Measurements from ENCODE around the gene NPHP3.

Gene NPHP3

DNA sequence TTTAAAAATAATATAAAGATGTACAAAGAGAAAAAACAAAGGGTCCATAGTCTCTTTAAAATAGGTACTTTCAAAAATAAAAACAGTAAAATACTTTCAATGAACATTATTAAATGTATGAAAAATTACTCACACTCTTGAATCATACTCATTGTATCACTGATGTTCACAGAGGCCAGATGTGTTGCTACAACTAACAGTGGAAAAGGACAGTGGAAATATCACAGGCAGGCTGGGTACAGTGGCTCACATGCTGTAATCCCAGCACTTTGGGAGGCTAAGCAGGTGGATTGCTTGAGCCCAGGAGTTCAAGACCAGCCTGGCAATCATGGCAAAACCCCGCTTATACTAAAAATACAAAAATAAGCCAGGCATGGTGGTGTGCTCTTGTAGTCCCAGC is 26.8 kb downstream of the NPHP3 start:
- intact Hi-C loops (cut with DNase I) = no loop called here
- no peak for DNase-seq

DNA sequence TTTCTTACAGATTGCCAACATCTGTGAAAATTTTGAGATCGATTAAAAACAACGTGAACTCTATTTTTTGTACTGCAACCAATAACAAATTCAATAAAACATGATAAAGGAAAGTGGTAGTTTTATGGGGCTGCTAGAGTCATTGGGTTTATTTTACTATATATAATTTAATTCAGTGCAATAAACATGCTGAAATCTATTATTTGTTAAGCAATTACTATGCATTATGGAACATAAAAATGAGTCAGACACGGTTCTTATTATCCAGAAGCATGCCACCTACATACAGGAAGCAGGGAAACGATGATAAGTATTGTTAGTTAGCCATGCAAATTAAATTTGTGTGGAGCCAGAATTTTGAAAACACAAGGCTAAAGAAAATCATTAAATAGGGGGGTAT is 27.2 kb downstream of the NPHP3 start:
- no peak for DNase-seq
- intact Hi-C loops (cut with DNase I) = no loop called here

- DNase-seq = no peak
- intact Hi-C loops (cut with DNase I) = no loop called here
Measured at GRCh38 chr3:132690040-132690439, 32.2 kb downstream of the NPHP3 start.

DNA sequence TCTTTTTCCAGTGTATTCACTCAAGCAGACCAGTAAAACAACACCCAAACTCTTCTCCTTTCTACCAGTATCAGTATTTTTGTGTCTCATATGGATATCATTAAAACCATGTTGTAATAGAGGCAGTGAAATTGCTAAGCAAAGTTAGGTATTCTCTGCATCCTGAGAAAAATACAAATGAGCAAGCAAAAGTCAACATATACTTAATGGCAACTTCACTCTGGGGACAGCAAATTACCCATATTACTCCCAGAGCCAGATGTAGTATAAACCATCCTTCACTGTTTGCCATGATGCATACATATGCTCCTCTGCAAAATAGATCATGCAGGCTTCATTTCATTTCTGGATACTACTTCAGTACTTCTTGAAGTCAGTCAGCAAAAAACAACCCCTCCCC is 40.0 kb downstream of the NPHP3 start:
- intact Hi-C loops (cut with DNase I) = no loop called here
- DNase-seq = no peak

GRCh38 chr3:132681421-132681820 is 40.8 kb downstream of the NPHP3 start:
- intact Hi-C loops (cut with DNase I) = no loop called here
- DNase-seq = no peak

DNA sequence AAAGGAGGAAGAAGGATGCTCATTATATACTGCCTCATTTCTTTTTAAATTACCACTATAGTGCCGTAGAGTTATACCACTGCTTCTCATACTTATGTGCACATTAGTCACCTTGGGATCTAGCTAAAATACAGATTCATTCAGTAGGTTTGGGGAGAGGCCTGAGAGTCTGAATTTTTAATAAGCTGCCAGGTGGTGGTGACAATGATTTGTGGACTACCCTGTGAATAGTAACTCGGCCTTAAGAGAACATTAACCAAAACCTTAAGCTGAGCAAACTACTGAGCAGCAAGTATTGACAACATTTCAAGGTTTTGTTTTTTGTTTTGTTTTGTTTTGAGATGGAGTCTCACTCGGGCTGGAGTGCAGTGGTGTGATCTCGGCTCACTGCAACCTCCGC is 42.3 kb downstream of the NPHP3 start:
- intact Hi-C loops (cut with DNase I) = no loop called here
- DNase-seq = no peak

DNA sequence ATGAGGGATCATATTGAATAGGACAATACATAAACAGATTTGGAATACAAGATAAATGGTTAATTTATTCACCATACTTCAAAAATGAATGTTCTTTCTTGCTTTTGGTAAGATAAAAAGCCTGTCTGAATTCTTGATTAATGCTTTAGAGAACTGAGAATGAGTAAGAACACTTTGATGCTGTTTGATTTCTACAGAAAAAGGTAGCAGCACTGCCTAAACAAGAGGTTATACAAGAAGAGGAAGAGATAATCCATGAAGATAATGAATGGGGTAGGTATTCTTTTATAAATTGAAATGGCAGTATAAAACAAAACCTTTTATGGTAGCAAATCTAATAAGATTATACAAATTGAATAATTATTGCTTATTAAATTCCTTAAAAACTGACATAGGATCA is 46.8 kb downstream of the NPHP3 start:
- no peak for DNase-seq
- intact Hi-C loops (cut with DNase I) = no loop called here

DNA sequence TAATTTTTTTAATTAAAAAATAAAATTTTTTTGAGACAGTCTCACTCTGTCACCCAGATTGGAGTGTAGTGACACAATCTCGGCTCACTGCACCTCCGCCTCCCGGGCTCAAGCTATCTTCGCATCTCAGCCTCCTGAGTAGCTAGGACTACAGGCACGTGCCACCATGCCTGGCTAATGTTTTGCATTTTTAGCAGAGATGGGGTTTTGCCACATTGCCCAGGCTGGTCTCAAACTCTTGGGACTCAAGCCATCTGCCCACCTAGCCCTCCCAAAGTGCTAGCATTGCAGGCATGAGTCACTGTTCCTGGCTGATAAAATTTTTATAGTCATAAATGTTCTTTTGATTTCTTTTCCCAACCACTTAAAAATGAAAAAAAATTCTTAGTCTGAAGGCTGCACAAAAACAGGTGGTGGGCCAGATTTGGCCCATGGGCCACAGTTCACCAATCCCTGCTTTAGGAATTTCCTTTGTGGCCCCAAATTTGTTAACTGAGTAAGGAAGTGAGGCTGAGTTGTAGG is 52.9 kb downstream of the NPHP3 start:
- intact Hi-C loops (cut with DNase I) = no loop called here

GRCh38 chr3:132665230-132665745 is 56.9 kb downstream of the NPHP3 start:
- no peak for DNase-seq
- intact Hi-C loops (cut with DNase I) = no loop called here

More for the DNA sequence above, 52.9 kb downstream of the NPHP3 start:
- DNase-seq = peak in 3 of 10 donors; percentile 61 to 77 (median 76)

DNA sequence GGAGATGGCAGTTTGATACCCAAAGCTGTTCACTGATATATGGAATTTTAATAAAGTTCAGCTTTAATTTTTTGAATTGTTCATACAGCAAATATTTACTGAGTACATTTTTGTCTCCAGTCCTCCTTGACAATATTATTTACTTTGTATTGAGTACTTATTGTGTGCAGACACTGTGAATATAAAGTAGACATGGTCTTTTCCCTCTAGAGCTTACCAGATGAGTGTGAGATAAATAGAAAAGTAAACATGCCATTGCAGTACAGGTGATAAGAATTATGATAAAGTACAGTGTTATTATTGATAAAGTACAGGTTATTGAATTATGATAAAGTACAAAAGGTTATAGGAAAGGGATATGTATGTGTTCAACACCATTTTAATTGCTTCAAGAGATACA is 60.0 kb downstream of the NPHP3 start:
- intact Hi-C loops (cut with DNase I) = no loop called here

GRCh38 chr3:132661101-132661500 is 61.1 kb downstream of the NPHP3 start:
- intact Hi-C loops (cut with DNase I) = loop anchor here (2.0 kb wide), 1 partner anchor 62 kb away; the partner anchor contains the start of gene NPHP3
- no peak for DNase-seq

More for the DNA sequence above, 60.0 kb downstream of the NPHP3 start:
- no peak for DNase-seq

GRCh38 chr3:132660811-132661070 is 61.5 kb downstream of the NPHP3 start:
- no peak for DNase-seq
- intact Hi-C loops (cut with DNase I) = loop anchor here (2.0 kb wide), 1 partner anchor 62 kb away; the partner anchor contains the start of gene NPHP3

DNA sequence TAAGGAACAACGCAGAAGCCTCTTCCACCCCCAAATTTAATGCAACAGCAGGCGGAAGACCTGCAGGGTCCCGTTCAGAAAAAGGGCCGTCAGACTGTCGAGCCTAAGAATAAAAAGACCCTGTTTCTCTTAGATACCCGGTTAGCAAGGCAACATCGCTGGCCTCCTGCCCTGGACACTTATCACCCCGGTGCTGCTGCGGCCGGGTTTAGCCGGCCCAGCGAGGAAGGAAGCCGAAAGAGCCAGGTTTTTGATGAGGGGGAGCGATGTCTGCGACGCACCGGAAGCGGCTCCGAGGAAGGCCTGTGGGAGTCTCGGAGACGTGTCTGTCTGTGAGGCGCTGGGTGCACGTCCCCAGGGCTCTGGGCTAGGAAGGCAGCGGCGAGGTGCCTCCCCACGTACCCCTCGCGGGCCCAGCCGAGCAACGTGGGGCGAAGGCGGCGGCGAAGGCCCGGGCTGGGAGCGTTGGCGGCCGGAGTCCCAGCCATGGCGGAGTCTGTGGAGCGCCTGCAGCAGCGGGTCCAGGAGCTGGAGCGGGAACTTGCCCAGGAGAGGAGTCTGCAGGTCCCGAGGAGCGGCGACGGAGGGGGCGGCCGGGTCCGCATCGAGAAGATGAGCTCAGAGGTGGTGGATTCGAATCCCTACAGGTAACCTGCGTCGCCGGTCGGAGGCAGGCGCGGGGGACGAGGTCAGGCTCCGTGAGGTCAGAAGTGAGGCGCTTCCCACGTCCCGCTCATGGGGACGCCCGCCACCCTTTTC is 62.0 kb downstream of the NPHP3 start, which contains the start of gene UBA5:
Gene UBA5, plus strand, starts transcription at position 278 of the 759 bp plus-strand sequence. Its CDS starts 209 bp downstream, at position 487.
- intact Hi-C loops (cut with DNase I) = loop anchor here (2.0 kb wide), 1 partner anchor 63 kb away; the partner anchor contains the start of gene NPHP3
- peak; percentile 47 to 94 (median 67) for DNase-seq

DNA sequence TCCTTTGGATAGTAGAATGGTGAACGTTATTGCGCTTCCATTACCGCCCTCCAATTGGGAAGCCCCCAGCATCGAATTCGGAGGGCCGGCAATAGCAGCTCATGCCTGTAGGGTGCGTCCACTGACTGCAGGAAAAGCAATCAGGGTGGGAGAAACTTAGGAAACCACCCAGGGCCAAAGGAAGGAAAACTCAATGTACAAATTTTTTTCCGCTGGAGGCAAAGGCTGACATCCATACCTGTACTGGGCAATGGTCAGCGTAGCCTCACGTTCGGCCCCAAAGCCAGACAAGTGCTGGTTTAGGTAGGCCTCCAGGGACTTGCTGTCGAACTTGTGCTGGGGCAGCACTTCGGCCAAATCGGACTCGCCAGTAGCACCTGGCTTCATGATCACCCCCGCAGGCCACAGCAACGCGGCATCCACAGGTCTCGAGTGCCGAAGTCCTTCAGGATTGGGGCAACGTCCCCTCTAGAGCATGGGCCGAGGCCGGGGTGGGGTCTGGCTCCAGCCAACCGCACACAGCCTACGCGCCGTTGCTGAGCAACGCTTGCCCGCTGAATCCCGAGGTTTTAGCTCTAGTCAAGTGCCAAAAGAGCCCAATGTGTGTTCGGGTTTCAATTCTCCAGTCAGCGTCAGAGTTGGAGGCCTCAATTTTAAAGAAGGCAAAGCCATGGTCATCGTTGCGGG is 62.7 kb downstream of the NPHP3 start, which contains the start of gene ACAD11:
Gene ACAD11, minus strand, starts transcription at position 445 of the 687 bp plus-strand sequence. Its CDS starts 58 bp downstream, at position 387.
- intact Hi-C loops (cut with DNase I) = loop anchor here (2.0 kb wide), 1 partner anchor 63 kb away; the partner anchor contains the start of gene NPHP3
- peak; percentile 51 to 95 (median 66) for DNase-seq

DNA sequence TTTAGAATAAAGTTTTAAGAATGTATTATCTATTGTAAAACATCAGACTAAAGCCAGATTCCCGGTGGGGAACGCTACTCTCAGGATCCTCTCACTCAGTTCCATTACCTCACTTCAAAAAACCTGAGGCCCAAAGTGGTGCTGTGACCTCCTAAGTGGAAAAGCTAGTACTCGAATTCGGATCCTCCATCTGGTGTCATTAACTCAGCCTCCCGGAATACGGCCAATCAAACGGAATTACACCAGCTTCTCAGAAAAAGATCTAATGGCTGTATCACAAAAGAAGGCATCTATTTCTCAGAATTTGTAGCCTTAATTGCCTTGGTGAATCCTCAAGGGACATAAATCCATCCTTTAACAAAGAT is 63.2 kb downstream of the NPHP3 start:
- no peak for DNase-seq
- intact Hi-C loops (cut with DNase I) = no loop called here

DNA sequence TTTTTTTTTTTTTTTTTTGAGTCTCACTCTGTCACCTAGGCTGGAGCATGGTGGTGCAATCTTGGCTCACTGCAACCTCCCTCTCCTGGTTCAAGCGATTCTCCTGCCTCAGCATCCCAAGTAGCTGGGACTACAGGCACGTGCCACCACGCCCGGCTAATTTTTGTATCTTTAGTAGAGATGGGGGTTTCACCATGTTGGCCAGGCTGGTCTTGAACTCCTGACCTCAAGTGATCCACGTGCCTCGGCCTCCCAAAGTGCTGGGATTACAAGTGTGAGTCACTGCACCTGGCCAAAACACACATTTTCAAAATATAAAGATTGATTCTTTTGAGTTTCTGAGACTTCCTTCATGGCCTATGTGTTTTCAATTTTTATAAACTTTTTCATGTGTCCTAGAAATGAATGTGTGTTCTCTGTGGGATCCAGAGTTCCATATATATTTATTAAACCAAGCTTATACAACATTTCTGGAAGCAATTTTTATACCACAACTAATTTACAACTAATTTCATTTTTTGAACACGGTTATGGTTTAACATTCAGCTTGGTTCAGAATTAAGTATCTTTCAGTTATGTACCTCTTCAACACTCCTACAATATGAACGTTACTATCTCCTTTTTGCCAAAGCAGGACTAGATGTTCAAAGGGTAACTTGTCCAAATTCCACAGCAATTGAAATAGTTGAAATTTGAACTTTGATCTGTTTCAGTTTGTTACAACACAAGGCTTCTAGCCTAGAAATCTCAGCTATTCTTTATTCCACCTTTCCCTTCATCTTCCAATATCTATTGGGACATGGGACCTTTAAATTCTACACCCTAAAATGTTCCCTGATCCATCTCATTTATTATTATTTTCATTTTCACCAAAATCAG is 64.1 kb downstream of the NPHP3 start:
- intact Hi-C loops (cut with DNase I) = no loop called here
- DNase-seq = no peak

GRCh38 chr3:132655471-132655870 is 66.7 kb downstream of the NPHP3 start:
- no peak for DNase-seq
- intact Hi-C loops (cut with DNase I) = no loop called here

DNA sequence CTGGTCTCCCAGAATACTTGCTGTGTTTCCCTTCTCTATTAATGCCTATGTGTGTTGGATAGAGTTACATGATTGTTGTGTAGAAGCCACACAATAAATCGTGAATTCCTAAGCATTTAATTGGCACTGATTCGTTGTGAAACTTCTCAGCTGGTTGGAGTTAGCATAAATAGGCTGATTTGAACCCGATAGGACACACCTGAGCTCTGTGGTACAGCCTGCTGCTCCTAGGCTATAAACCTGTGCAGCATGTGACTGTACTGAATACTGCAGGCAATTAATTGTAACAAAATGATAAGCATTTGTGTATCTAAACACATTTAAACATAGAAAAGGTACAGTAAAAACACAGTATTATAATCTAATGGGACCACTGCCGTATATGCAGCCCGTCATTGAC is 67.5 kb downstream of the NPHP3 start:
- intact Hi-C loops (cut with DNase I) = no loop called here
- no peak for DNase-seq

GRCh38 chr3:132654190-132654589 is 68.0 kb downstream of the NPHP3 start:
- DNase-seq = no peak
- intact Hi-C loops (cut with DNase I) = no loop called here

GRCh38 chr3:132652640-132653270 is 69.5 kb downstream of the NPHP3 start:
- no peak for DNase-seq
- intact Hi-C loops (cut with DNase I) = no loop called here
